NCI-H1694 (cell line): Measurements from ENCODE around the gene ENAM.

Experiments used
- DNase-seq: peaks from one replicate; lab custom pipeline; 2025; lab: John Stamatoyannopoulos, UW

Gene ENAM, protein sequence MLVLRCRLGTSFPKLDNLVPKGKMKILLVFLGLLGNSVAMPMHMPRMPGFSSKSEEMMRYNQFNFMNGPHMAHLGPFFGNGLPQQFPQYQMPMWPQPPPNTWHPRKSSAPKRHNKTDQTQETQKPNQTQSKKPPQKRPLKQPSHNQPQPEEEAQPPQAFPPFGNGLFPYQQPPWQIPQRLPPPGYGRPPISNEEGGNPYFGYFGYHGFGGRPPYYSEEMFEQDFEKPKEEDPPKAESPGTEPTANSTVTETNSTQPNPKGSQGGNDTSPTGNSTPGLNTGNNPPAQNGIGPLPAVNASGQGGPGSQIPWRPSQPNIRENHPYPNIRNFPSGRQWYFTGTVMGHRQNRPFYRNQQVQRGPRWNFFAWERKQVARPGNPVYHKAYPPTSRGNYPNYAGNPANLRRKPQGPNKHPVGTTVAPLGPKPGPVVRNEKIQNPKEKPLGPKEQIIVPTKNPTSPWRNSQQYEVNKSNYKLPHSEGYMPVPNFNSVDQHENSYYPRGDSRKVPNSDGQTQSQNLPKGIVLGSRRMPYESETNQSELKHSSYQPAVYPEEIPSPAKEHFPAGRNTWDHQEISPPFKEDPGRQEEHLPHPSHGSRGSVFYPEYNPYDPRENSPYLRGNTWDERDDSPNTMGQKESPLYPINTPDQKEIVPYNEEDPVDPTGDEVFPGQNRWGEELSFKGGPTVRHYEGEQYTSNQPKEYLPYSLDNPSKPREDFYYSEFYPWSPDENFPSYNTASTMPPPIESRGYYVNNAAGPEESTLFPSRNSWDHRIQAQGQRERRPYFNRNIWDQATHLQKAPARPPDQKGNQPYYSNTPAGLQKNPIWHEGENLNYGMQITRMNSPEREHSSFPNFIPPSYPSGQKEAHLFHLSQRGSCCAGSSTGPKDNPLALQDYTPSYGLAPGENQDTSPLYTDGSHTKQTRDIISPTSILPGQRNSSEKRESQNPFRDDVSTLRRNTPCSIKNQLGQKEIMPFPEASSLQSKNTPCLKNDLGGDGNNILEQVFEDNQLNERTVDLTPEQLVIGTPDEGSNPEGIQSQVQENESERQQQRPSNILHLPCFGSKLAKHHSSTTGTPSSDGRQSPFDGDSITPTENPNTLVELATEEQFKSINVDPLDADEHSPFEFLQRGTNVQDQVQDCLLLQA

DNA sequence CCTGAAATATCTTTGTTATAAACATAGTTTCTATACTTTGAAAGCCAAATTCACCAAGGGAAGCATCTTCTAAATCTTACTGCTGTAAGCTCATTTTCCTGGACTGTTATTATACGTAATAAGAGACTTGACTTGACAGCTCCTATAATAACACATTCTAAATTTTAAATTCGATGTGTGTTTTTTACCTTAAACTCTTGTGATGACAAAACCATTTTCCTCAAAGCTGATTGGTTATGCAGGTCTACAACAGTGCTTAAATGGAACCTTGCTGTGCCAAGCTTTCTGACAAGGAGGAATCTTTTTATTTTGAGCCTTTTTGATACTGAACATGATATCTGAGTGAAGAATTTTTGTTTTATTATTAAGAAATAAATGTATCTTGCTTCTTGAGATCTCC lies at the start of gene ENAM:
Gene ENAM (plus strand): TSS at position 301 of the 400 bp plus-strand sequence. CDS start 757 bp downstream, outside the sequence.
- no peak for DNase-seq

DNA sequence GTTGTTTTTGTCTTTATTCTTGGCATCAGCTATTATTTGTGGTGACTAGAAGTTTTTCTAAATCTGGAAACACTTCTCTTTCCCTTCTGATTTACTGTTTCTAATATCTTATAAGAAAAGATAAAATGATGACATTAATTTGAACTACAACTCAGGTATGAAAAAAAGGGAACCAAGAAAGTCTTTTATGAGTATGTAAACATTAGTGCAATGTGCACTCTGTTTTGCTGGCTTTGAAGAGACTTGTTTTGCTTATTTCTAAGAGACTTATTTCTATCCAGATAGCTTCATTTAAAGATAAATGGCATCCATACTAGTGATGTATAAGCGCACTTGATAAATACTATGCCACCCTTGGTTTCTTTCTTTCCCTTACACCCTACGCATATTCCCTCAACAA lies 46.6 kb upstream of the ENAM start:
- no peak for DNase-seq

DNA sequence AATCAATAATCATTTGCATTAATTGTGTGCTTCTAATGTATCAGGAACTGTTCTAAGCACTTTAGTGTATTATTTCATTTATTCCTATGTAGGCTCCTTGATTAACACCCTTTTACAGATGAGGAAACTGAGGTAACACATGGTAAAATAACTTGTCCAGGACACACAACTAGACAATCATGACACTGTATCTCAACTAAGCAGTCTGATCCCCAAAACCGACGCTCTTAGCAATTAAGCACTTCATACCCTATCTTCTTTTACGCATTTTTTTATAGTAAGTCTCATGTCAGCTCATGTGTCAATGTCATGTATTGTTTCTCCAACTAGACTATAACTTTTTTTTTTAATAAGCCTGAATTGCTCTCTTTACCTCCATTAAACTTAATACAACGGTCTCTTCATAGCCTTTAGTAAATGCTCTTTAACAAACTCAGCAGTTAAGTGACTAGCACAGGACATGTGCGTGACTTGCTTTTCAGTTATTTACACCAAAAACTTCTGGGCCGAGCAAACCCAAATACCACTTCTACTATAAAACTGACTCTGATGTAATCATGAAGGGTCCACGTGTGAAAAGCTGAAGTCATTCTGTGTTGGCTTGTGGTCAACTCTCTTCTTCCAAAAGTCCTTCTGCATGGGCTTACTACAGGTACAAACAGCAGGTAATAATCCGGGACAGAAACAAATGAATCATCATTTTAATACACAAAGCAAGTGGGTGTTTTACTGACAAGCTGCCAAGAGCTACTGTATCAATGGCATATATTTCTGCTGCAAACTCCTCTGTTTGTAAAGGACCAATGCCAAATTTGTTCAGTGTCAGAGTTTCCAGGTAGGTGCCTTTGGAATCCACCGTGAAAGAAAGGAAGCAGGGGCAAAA lies 44.4 kb upstream of the ENAM start:
- no peak for DNase-seq

GRCh38 chr4:70586841-70587240 lies 41.7 kb upstream of the ENAM start:
- no peak for DNase-seq

GRCh38 chr4:70589785-70590184 lies 38.8 kb upstream of the ENAM start:
- DNase-seq: no peak

DNA sequence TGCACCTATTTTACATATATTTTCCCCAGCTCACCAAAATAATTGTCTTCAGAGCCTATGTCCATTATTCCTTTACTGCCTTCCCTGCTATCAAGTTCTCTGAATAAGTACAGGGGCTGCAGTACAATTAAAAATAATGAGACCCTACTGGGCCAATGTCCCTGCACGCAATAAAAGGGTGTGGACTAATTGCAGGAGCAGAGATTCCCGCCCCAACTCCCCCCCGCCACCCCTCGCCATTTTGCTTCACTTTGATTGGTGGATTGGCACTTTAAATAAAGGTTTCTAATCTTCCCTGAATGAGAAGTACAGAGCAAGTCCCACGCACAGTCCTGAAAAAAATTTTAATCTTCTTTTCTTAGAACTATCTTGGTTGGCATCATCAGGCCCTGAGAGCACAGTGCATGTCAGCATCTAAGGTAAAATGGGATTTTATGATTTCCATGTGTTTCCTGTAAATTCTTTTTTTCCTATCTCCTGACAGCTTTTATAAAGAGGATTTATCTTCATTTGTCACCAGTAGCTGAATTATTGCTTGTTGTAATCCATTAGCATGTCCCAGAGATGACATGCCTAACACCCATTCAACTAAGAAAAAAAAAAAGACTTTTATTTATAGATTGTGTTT lies 36.5 kb upstream of the ENAM start, which contains the start of gene AMBN:
Gene AMBN (plus strand): TSS at position 302 of the 628 bp plus-strand sequence. CDS start 103 bp downstream, at position 405.
- no peak for DNase-seq

GRCh38 chr4:70594196-70594595 lies 34.3 kb upstream of the ENAM start:
- no peak for DNase-seq

DNA sequence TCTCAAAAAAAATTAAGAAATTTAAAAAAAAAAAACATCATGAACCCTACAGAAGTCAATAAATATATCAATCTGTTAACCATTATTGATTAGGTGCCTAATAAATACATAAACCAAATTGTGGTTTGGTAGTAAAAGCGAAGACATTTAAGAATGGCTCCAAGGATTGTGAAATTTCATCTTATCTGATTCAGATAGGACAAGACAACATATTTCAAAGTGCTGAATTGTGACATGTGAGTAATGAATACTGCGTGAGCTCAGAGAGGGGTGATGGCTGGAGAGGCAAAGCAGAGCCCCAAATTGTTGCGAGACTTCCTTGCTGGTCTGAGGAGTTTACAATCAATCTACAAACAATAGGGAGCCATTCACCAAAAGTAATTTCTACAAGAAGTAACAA lies 28.2 kb upstream of the ENAM start:
- no peak for DNase-seq

GRCh38 chr4:70600977-70601376 lies 27.6 kb upstream of the ENAM start:
- no peak for DNase-seq

DNA sequence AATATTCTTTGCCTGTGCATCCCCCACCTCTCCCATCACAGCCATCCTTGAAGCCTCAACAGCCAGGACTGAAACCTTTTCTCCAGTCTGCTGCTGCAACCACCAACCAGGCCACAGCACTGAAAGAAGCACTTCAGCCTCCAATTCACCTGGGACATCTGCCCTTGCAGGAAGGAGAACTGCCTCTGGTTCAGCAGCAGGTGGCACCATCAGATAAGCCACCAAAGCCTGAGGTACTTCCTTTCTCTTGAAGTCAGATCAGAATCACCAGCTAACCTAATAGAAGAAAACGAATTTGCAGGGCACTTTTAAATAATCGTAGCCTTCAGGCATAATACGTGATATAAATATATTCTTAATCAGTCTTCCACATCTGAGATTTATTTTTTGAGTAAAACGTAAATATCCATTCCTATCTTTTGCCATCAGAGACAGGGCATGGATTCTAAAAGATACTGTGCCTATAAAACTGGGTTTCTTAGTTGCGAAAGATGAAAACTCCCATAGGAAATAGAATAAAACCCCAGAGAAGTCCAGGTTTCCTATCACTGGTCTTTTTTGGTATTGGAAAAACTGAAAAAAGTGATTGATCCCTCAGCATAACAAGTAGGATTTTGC lies 27.0 kb upstream of the ENAM start:
- peak; percentile 45 for DNase-seq

- DNase-seq: no peak
Observed at GRCh38 chr4:70603856-70604255, 24.7 kb upstream of the ENAM start.

DNA sequence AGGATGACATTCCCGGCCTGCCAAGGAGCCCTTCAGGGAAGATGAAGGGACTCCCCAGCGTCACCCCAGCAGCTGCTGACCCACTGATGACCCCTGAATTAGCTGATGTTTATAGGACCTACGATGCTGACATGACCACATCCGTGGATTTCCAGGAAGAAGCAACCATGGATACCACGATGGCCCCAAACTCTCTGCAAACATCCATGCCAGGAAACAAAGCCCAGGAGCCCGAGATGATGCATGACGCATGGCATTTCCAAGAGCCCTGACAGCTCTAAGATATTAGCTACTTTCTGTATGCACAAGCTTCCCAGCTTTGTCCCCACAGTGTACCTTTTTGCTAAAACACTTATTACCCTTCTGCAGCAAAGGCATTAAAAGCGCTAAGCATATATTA lies 22.1 kb upstream of the ENAM start:
- no peak for DNase-seq

DNA sequence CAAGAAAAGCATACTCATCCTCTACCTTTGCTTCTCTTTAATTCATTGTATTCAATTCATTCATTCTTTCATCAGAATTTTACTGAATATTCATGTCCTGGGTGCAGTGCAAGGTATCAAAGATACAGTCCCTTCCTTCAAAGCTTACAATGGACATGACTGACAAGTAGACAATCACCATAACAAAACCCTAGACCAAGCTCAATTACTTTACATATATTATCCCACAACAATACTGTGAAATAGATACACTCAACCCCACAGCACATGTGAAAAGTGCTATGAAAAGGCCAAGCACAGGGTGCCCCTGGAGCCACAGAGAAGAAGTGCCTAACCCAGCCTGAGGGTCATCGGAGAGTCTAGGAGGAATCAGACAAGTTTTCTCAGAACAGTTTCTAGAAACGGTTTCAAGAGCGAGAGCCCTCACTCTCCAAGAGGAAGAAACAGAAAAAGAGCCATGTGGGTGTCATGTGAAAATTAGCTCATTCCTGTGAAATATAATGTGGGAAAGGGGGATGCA lies 21.1 kb upstream of the ENAM start:
- DNase-seq: no peak

GRCh38 chr4:70608324-70608723 lies 20.2 kb upstream of the ENAM start:
- DNase-seq: no peak

DNA sequence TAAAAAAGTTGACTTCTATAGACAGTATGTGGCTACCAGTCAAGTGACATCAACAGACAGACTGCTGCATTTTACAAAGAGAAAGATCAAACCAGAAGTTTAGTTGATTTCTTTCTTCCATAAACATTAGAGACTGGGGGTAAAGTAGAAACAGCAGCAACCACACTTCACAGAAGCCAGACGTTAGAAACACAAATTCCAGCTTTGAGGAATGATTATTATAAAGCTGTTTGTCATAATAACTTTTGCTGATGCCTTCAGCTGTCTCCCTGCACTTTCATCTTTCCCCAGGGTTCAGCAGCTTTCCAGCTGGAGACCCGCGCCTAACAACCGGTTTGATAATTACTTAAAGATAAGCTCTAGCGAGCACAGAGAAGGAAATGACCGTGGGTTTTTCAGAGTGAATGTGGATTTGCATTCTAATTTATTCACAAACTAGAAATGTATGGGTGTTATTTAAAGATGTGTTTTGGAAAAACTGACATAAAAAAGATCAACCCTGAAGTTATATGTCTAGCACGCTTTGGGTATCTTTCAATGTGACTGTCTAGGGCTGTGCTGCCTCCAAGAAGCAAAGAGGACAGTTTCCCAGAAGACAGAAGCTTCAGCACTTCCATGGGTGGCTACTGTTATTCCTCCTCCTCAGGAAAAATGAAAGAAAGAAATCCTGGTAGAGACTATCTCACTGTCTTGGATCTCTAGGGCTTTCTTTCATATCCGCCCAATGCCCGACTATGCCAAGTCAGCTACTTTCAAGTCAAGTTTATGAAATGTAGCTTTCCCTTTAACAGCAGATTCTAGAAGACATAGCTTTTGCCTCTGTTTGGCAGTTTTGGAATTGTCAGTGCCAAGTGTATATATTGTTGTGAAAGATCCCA lies 15.0 kb upstream of the ENAM start:
- DNase-seq: no peak

DNA sequence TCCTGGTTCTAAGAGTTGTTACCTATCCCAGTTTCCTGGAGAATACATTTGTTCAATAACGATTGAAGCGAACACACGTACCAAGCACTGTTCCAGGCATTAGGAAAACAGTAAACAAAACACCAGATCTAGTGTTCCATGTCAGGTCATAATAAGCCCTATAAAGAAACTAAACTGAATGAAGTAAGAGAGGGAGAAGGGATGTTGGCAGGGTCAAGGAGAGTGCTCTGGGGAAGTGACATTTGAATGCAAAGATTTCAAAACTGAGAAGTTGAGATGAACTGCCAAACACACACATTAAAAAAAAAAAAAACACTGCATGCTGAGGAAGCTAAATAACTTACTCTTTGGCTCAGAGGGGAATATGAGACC lies 14.4 kb upstream of the ENAM start:
- no peak for DNase-seq

DNA sequence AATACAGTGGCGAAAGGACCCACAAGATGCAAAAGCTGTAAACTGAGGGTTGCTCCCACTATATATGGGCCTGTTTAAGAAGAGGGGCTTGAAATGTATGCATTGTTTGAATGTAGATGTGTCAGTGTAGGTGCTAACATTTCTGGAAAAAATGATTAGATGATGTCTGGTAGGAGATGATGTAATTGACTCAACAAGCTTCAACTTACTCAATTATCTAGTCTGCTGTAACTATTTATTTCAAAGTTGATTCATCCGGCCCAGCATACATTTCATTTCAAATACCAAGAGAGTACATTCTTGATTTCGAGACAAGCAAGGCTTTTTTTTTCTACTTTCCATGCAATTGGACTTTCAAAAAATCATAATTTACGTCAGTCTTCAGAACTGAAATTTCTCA lies 9.3 kb upstream of the ENAM start:
- no peak for DNase-seq

GRCh38 chr4:70619778-70620177 lies 8.8 kb upstream of the ENAM start:
- DNase-seq: no peak

- DNase-seq: no peak
Observed at GRCh38 chr4:70623323-70623722, 5.2 kb upstream of the ENAM start.
